CD4-positive, alpha-beta T cell treated with Interleukin-17A for 1 hour (primary cell): ENCODE measurements around the gene QSOX1.

Experiments
- DNase-seq: peaks from one replicate; pipeline ENCODE4 v3.0.0-alpha.2; 2020

The QSOX1 gene

DNA sequence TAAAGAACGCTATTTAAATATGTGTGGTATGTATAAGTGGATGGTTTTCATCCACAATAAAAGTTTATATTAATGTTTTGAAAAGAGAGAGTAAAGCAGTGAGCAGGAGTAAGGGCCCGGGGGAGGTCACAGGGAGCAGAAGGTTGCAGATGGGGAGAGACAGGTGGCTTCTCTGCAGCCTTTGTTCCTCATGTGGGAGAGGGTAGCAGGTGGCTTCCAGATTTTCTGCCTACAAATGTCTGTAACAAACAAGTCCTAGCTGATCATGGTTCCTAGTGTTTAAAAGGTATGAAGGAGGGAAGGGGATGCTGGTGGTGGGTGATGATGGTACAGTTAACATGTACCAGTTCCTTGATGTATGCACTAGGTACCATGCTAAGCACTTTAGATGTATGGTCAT lies 18.8 kb downstream of the QSOX1 start:
- DNase-seq: no peak

DNA sequence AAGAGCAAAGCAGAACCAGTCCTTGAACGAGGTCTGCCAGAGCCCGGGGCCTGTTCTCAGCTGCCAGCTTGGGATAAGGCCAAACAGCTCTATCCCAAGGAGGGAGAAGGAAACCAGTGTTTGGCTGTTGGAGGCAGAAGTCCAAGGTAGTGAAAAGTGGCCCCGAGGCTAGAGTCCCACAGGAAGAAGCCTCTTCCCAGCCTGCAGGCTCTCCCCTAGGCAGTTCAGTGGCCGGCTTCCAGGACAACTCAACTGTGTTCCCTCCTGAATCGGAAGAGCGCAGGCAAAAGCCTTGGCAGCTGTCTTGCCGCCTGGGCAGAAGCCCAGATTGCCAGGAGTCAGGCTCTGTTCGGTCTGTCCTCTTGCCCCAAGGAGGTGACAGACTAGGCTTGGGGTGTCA lies 19.3 kb downstream of the QSOX1 start:
- DNase-seq: no peak

DNA sequence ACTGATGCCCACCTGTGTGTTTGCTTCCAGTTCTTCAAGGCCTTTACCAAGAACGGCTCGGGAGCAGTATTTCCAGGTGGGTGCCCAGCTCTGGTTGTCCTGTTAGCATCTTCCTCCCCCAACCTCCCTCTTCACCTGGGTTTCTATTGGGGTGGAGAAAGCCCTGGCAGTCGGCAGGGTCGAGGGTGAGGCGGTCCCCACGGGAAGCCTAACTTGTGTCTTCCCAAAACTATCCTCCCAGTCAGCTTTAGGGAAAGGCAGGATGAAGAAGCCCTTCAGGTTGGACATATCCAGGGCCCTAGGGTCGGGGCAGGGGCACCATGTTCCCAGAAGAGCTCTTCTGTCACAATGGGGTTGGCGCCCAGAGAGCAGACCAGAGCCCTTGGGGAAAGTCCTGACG lies 20.6 kb downstream of the QSOX1 start:
- no peak for DNase-seq

DNA sequence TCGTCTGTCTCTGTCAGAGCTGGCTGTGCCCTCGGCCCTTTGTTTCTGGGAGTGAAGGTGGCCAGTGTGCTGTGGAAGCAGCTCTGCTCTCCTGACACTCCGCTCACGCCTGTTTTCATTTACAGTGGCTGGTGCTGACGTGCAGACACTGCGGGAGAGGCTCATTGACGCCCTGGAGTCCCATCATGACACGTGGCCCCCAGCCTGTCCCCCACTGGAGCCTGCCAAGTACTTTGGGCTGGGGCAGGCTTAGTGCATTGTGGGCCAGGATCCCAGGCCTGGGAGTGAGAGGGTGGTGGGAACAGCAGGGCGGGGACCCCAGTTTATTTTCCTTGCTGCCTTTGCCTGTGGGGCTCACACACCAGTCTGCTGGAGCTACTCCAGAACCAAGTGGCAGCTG lies 21.1 kb downstream of the QSOX1 start:
- no peak for DNase-seq

DNA sequence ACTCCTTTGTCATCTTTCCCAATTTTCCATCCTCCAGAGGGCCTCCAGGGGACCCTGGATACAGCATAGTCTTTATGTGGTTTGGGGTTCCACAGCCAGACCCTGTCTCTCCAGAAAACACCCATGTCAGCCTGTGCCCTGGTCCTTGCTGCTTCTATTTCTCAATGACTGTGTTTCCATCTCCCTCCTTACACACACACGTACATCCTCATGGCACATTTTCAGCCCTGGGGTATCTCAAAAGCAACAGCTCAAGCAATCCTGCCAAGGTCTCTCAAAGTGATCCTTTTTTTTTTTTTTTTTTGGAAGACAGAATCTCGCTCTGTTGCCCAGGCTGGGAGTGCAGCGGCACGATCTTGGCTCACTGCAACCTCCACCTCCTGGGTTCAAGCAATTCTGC lies 22.3 kb downstream of the QSOX1 start:
- no peak for DNase-seq

DNA sequence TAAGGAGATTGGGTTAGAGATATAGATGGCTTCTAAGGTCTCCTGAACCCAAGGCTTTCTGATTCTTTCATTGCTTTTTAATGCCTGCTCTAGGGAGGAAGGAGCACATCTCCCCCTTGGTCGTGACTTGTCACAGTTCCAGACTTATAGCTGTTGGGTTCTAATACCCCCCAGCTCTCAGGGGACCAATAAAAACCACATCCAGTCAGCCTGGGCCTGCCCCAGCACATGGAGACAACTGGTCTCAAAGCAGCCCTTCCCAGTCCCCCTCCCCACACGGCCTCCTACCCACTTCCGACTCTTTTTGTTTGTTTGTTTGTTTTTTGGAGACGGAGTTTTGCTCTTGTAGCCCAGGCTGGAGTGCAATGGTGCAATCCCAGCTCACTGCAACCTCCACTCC lies 23.3 kb downstream of the QSOX1 start:
- no peak for DNase-seq

DNA sequence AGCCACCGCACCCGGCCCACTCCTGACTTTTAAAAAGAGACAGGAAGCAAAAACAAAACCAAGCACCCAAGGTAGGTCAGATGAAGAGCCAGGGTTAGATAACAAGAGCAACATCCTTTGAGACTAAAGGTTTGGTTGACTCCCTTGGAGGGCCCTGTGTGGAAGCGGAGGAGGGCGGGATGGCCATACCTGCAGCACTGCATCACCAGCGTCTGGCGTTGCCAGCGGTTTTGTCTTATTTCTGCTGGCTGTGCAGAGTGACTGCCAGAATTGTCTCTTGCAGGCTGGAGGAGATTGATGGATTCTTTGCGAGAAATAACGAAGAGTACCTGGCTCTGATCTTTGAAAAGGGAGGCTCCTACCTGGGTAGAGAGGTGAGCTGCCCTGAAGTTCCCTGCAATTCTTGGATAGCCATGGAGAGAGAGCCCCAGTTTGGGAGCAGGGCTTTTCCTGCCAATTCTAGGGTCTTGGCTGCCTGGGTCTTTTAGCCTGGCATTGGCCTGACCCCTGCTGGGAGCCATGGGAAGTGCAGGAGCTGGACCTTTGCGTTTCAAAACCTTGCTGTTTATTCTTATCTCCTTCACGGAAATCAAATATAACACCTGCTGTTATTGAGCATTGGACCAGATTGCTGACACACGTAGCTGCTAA lies 24.0 kb downstream of the QSOX1 start:
- DNase-seq: peak; percentile 64

DNA sequence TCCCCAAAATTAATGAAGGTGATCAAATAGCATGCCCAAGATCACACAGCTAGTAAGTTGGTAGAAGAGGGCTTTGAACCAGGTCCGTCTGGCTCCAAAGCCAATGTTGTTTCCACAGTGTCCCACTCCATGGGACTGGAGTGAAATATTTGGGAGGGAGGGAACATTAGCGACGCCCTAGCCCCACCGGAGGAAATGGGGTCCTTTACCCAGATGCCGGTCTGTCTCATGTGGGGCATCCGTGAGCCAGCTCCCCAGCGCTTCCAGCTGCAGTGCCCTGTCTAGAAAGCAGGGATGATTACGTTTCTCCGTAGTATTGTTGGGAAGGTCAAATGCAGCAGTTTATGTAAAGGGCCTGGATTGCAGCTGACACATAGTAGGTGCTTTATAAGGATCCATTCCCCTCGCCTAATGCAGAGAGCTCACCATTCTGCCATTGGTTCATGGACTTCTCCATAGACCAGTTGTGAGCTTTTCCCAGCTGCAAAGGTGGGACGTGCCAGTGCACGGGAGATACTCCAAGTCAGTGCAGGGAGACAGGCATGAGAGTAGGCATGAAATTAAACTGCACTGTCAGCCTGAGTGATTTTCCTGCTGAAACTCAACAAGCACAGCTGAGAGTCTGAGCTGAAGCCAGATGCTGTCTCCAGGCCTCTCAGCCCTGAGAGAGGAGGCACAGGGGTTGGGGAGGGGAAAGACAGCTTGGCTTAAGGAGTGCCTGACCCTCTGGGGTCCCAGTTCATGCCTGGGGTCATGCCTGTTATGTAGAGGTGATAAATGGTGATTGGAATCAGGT lies 24.7 kb downstream of the QSOX1 start:
- no peak for DNase-seq

DNA sequence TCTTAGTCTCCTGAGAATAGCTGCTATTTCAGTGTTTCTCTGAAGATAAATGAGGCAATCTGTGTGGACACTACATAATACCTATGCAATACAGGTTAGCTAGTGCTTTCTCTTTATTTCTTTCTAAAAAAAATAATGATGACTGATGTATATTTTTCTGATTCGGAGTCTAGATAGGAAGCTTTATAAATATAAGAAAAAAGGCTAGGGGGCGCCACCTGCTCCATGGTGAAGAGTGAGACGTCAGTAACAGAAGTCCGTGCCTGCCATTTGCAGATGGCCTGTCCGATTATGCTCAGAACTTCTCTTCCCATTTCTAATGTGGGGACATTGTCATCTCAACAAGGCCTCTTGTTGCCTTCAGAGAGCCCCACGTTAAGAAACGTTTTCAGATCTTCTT lies 26.4 kb downstream of the QSOX1 start:
- peak; percentile 25 for DNase-seq

DNA sequence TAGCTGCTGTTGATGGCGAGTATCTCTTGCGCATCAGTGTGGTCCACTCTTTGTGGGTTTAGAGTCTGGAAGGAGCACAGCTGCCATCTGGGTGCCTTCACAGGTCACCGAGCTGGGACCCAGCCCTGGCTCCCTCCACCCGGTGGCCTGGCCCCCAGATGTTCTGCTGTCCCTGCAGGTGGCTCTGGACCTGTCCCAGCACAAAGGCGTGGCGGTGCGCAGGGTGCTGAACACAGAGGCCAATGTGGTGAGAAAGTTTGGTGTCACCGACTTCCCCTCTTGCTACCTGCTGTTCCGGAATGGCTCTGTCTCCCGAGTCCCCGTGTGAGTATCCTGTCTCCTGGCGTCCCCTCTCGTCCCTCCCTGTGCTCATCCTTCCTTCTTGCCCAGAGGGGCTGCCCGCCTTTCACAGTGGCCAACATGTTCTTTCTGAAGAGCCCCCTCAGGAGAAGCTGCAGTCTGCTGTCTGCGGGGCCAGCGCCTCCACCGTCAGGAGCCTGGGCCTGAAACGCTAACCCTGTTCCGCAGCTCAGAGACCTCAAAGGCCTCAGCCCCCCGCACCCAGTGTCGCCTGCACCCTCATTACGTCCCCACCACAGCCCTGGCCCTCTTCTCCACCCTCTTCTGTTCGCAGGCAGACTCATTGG lies 27.4 kb downstream of the QSOX1 start:
- no peak for DNase-seq

DNA sequence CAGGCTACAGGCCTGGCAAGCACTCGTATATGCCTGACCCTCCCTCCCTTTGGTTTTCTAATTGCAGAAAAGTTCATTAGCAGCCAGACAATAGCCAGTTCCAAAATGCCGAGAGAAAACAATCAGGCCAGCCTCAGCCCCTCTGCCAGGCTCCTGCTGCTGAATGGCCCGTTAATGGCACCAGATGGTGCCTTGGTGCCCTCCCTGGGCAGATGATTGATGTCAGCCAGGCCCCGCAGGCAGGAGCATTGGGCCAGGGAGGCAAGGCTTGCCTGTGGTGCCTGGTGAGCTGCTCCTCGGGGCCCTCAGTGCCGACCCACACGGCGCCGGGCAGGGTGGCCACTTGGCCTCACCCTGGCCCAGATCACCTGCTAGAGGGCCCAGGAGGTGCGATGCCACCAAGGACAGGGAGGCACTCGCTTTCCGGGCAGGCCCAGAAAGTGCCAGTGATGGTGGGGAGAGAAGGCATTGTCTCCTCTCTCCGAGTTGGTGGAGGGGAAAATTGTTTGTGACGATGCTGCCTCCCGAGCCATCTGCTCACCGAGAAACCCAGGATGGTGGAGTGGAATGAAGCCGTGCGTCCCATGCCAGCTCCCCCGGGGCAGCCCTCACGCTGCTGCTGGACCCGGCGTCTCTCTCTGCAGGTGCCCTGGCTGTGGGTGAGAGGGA lies 28.1 kb downstream of the QSOX1 start:
- DNase-seq: no peak

DNA sequence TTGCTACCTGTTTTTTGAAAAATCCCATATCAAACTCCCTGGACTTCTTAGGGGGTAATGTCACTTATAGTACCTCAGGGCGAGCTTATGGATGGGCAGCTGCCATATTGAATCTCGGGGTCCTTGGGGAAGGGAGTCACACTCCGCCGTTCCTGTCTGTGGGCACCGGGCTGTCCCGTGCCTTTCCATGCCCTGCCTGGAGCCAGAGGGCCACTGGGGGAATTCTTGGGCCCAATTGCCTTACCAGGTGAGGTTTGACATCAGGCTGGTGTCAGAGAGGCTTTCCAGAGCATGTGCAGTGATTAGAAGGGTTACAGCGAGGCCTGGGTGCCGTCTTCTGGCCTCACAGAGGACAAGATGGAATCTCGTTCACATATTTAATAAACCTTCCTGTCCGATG lies 28.8 kb downstream of the QSOX1 start:
- no peak for DNase-seq

DNA sequence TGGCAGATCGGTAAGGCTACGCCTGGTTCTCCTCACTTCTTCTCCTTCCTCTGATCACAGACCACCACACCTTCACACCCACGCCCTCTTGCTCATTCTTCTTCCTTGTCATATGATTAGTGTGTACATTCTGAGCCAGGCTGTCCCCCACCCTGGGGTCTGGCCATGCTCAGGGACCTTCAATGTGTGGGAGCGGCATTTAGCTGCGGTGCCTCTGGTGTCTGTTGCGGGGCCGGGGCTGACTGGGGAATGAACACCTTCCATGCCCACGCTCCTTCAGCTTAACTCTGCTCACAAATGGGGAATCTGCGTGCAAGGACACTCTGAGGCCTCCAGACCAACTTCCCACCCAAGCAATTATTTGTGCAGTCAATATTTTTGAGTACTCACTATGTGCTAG lies 29.4 kb downstream of the QSOX1 start:
- no peak for DNase-seq

DNA sequence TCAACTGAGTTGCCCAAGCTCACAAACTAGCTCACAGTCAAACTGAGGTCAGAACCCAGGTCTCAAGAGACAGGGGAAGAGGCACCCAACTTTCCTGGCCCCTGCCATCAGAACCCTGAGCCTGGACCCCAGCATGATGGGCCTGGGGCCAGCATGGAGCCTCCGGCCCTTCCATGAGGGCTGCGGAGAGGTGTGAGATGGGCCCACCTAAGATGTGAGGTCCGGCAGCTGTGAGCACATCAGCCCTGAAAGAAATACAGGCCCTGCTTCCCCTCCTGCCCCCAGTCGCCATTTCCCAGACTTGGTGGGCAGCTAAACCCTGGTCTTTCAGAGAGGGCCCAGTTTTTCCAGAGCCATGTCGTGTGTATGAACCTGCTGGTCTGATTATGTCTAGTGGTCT lies 30.6 kb downstream of the QSOX1 start:
- DNase-seq: no peak

DNA sequence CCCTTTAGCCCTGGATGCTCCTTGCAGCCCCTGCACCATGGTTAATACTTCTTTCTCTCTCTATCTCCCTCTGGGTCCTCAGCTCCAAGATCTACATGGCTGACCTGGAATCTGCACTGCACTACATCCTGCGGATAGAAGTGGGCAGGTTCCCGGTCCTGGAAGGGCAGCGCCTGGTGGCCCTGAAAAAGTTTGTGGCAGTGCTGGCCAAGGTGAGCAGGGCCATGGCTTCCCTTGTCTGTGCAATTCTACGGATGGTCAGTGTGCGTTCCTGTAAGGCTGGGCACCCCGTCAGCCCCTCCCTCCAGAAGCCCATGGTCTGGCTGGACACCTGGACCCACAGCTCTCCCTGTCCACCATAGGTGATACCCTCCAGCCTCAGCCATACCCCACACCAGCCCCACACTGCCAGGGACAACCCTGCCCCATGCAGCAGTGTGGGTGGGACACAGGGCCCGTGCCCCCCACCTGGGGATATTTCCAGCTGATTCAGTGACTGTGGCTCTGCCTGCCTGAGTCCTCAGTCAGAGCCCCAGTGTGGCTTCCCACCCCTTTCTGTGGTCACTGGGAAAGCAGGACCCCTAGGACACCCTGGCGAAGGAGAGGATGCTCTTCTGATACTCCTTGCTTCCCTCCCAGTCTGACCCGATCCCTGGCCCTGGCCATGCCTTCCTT lies 31.4 kb downstream of the QSOX1 start:
- no peak for DNase-seq

DNA sequence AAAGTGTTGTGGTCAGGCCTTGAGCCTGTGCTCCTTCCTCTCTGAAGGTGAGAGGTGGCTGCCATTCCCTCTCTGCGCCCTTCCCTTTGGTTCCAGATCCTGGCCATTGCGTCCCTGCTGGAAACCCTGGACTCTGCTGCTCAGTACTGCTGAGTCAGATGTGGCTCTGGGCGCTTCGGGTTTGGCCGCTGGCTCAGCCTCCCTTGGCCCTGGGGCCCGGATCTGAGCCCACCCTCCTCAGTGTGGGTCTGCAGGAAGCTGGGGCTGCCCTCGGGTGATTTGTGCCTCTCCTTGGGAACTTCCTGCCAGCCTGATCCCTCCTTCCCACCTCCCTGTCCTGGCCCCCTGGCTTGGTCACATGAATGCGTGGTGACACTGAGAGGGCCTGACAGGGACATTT lies 32.2 kb downstream of the QSOX1 start:
- DNase-seq: no peak

DNA sequence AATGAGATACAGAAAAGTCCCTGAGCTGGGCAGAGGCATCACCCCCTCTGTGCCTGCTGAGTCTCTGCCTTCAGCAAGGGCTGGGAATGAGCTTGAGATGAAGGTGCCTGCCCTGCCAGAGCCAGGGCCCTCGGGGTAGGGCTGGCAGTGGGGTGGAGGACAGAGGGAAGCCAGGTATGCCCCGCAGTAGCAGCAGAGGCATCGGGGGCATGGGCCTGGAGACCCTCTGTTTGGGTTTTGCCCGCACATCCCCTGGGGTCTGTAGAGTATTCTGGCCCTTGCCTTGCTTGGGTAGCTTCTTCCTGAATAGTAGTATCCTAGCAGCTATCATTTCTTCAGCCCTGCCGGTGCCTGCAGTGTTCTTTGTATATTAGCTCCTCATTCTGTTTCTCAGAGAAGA lies 33.0 kb downstream of the QSOX1 start:
- no peak for DNase-seq

DNA sequence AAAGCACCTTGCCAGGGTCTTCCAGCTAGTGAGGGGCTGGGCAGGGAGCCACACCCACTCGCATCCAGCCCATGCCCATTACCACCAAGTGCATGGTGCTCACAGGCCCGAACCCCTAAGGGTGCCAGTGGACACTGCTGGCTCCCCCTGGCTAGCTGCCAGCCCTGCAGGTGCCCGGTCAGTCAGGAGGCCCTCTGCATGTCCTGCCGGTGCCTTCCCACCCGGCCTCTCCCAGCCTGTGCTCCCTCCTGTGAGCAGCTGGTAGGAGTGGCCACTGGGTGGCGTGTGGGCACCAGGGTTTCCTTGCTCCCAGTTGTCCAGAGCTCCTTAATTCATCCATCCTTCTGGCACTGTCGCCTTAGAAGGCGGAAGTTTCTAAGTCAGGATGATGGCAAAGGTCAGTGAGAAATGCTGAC lies 33.4 kb downstream of the QSOX1 start:
- DNase-seq: peak; percentile 3

DNA sequence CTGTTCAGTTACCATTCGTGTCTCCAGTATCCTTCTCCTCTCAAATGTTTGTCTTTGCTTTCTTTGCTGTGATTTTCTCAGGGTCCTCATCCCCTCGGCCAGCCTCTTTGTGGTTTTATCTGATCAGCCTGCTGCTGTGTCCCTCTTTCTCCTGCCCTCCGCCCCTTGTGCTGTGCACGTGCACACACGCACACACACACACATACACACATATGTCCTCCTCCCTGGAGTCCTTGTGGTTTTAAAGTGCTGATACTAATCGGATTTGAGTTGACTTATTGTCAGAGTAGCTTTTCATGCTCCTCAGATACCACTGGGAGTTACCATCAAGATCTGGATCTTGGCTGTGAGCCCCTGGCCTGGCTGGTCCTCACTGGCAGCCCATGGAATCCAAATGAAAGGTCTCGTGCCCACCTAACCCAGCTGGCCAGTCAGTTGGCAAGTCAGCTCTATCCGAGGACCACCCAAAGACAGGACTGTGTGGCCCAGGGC lies 34.1 kb downstream of the QSOX1 start:
- no peak for DNase-seq

DNA sequence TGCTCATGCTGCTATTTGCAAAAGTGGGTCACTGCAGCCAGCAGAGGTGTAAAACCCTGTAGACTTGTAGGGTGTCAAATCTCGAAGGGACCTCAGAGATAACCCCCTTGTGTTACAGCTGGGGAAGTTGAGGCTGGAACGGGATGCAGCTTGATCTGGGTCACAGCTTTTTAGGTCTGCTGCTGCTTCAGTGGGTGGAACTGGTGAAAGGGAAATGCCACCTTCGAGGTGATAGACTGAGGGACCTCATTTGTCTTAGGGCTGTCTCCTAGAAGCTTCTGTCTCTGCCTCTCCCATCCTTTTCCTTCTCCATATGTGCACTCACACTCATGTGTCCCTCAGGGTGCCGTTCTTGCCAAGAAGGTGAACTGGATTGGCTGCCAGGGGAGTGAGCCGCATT lies 35.4 kb downstream of the QSOX1 start:
- DNase-seq: peak; percentile 25

DNA sequence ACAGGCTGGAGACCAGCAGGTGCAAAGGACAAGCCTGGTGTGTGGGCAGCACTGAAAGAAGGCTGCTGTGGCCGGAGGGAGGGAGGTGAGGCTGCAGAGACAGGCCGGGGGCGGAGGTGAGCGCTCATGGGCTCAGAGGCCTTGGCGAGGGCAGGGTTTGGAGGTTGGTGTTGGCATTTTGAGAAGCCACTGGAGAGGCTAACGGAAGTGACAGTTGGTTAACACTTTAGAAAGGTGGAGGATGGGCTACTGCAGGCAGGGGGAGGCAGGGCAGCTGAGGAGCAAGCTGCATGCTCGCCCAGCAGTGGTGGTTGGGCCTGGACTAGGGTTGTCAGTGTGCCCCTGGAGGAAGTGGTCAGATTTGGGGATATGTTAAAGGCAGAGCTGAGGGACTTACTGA lies 37.5 kb downstream of the QSOX1 start:
- peak; percentile 11 for DNase-seq

DNA sequence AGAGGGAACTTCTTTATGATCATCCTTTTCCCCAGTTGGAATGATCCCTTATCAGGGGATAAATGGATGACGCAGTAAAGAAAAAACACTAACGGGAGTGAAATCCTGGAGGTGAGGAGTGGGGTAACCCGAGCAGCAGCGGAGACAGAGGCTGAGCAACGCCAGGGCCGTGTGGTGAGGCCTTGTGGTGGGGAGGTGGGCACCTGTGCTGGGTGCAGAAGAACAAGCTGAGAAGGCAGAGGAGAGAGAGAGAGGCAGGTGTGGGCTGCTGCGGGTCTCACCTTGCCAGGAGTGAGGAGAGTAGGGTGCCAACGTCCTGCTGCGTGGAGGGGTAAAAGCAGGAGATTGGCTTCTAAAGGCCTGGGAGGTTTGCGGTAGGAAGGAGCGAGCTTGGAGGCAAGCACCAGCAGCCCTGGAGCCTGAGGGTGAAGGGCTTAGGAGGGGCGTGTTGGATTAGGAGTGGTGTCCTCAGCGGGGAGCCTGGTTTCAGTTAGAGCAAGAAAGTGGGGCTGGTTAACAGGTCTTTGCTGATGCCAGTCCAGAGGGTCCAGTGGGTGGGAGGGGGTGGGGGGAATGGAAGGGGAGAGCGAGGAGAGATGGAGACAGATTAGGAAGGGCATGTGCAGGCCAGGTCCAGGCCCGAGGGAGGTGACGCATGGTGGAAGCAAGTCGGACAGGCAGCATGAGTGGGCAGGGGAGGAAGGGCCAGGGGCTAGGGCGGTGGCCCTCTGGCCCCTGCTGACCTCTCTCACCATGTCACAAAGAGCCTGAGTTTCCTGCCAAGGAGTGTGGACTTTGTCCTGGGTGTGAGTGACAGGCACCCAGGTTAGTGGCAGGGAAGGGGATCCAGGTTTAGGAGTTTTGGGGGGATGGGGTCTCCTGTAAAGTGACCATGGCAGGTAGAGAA lies 38.7 kb downstream of the QSOX1 start:
- DNase-seq: no peak
